ENCODE data around the gene KBTBD6. TPM values are rescaled to one million over a fixed set of nuclear protein-coding genes. Genes with fewer than 3 reads are reported as not detected.

The KBTBD6 gene
- total and polyA plus RNA-seq, 2 of the 13 experiments (the other 11 are each of a cell fraction or from before 2014, with no cell fraction given) = 4.4 to 12.0 TPM

DNA sequence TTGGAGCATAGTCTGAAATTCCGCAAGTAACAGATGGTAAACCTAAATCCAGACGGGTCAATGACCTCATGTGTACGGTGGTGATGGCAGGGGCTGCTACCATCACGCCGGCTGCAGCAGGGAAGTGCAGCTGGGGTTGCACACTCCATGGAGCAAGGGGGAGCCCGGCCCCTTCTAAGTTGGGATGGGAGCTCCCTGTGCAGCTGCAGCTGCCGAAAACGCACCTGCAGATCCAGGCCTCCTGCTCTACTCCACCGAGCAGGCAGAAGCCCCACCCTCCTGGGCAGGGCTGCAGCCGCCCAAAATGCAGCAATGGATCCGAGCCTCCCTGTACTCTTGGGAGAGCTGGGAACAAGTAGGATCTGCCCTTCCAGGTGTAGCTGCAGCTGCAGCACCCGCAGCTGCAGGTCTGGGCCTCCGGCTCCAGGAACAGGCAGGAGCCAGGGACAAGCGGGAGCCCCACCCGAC lies 25.5 kb downstream of the KBTBD6 start (continued):
- TF ChIP-seq ZNF615 (CRISPR knock-in tag; IDR thresholded peaks at IDR 0.05; ENCODE audit: borderline replicate concordance) = no peak
- no peak for TF ChIP-seq FOXA1 (IDR thresholded peaks at IDR 0.05)
- TF ChIP-seq FOXA1 (CRISPR knock-in tag; IDR thresholded peaks at IDR 0.05) = no peak
- TF ChIP-seq NFYC (CRISPR knock-in tag; IDR thresholded peaks at IDR 0.05) = no peak
- no peak for TF ChIP-seq MLXIP (CRISPR knock-in tag; IDR thresholded peaks at IDR 0.05; ENCODE audit: borderline replicate concordance)
- TF ChIP-seq ZFP91 (CRISPR knock-in tag; IDR thresholded peaks at IDR 0.05; ENCODE audit: borderline replicate concordance) = no peak
- TF ChIP-seq GATAD1 (CRISPR knock-in tag; IDR thresholded peaks at IDR 0.05) = no peak
- TF ChIP-seq, protein P1, sequence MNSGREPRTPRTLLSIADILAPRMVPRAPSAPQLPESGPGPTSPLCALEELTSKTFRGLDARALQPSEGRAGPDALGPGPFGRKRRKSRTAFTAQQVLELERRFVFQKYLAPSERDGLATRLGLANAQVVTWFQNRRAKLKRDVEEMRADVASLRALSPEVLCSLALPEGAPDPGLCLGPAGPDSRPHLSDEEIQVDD (CRISPR knock-in tag; IDR thresholded peaks at IDR 0.05; ENCODE audit: borderline replicate concordance) = no peak
- TF ChIP-seq SIN3B (IDR thresholded peaks at IDR 0.05; ENCODE audit: low read length) = no peak
- no peak for TF ChIP-seq FUBP1 (CRISPR knock-in tag; IDR thresholded peaks at IDR 0.05; ENCODE audit: borderline replicate concordance)
- TF ChIP-seq ZBTB42 (CRISPR knock-in tag; IDR thresholded peaks at IDR 0.05) = no peak
- 0 out of 2 replicates have a peak, but pooled peaks have one; percentile 10 for TF ChIP-seq BHLHE40 (IDR thresholded peaks at IDR 0.05; ENCODE audit: low read length)
- no peak for TF ChIP-seq DNMT1 (CRISPR knock-in tag; IDR thresholded peaks at IDR 0.05)
- TF ChIP-seq POLR2G (IDR thresholded peaks at IDR 0.05; ENCODE audit: low read depth, low read length) = no peak
- TF ChIP-seq CREBL2 (CRISPR knock-in tag; IDR thresholded peaks at IDR 0.05; ENCODE audit: borderline replicate concordance) = no peak
- TF ChIP-seq EZH2 (conservative IDR thresholded peaks at IDR 0.05; ENCODE audit: low read depth, low read length) = no peak
- no peak for TF ChIP-seq POLR2AphosphoS5 (IDR thresholded peaks at IDR 0.05; ENCODE audit: low read depth, low read length)
- TF ChIP-seq MAFG (CRISPR knock-in tag; IDR thresholded peaks at IDR 0.05) = no peak
- TF ChIP-seq IKZF4 (CRISPR knock-in tag; IDR thresholded peaks at IDR 0.05; ENCODE audit: borderline replicate concordance, low read depth, not compliant biosample characterization) = no peak
- no peak for TF ChIP-seq GLMP (CRISPR knock-in tag; IDR thresholded peaks at IDR 0.05; ENCODE audit: borderline replicate concordance)
- TF ChIP-seq, protein P2, sequence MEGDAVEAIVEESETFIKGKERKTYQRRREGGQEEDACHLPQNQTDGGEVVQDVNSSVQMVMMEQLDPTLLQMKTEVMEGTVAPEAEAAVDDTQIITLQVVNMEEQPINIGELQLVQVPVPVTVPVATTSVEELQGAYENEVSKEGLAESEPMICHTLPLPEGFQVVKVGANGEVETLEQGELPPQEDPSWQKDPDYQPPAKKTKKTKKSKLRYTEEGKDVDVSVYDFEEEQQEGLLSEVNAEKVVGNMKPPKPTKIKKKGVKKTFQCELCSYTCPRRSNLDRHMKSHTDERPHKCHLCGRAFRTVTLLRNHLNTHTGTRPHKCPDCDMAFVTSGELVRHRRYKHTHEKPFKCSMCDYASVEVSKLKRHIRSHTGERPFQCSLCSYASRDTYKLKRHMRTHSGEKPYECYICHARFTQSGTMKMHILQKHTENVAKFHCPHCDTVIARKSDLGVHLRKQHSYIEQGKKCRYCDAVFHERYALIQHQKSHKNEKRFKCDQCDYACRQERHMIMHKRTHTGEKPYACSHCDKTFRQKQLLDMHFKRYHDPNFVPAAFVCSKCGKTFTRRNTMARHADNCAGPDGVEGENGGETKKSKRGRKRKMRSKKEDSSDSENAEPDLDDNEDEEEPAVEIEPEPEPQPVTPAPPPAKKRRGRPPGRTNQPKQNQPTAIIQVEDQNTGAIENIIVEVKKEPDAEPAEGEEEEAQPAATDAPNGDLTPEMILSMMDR (CRISPR knock-in tag; IDR thresholded peaks at IDR 0.05) = 0 out of 2 replicates have a peak, but pooled peaks have one; percentile 5

All from HepG2 (cell line).